ENCODE results near the gene HOXD8. TPM values are rescaled to one million over a fixed set of nuclear protein-coding genes. Genes with fewer than 3 reads are reported as not detected.

HOXD8 gene
- total RNA-seq (2014; rRNA removed; shearing (Covaris generic)): 0.49 and 0.84 TPM in 2 replicates

GRCh38 chr2:176128982-176129796 is at the start of gene HOXD8:
HOXD8 (plus strand) TSS chr2:176129705; CDS start chr2:176130367, 662 bp downstream.
- DNase-seq (ENCODE audit: low read depth): peak; percentile 27

- peak; percentile 62 for DNase-seq (ENCODE audit: low read depth)
Measured at GRCh38 chr2:176079831-176080539, 49.5 kb upstream of the HOXD8 start.

GRCh38 chr2:176080540-176081375 is 48.7 kb upstream of the HOXD8 start:
- no peak for DNase-seq (ENCODE audit: low read depth)

GRCh38 chr2:176081376-176081836 is 48.1 kb upstream of the HOXD8 start:
- DNase-seq (ENCODE audit: low read depth): no peak

GRCh38 chr2:176081837-176082524 is 47.5 kb upstream of the HOXD8 start:
- no peak for DNase-seq (ENCODE audit: low read depth)

GRCh38 chr2:176082525-176082823 is 47.0 kb upstream of the HOXD8 start:
- DNase-seq (ENCODE audit: low read depth): no peak

- DNase-seq (ENCODE audit: low read depth): no peak
Measured at GRCh38 chr2:176082824-176083751, 46.4 kb upstream of the HOXD8 start.

- no peak for DNase-seq (ENCODE audit: low read depth)
Measured at GRCh38 chr2:176083796-176084261, 45.7 kb upstream of the HOXD8 start, which contains the start of gene EVX2. EVX2 (minus strand) TSS chr2:176083962; CDS start chr2:176083776, 186 bp downstream.

GRCh38 chr2:176084611-176085119 is 44.8 kb upstream of the HOXD8 start:
- DNase-seq (ENCODE audit: low read depth): no peak

- no peak for DNase-seq (ENCODE audit: low read depth)
Measured at GRCh38 chr2:176085120-176085788, 44.3 kb upstream of the HOXD8 start.

GRCh38 chr2:176085861-176086771 is 43.4 kb upstream of the HOXD8 start:
- DNase-seq (ENCODE audit: low read depth): peak; percentile 48

- DNase-seq (ENCODE audit: low read depth): no peak
Measured at GRCh38 chr2:176087330-176088047, 42.0 kb upstream of the HOXD8 start.

GRCh38 chr2:176088048-176088936 is 41.2 kb upstream of the HOXD8 start:
- DNase-seq (ENCODE audit: low read depth): peak; percentile 47

GRCh38 chr2:176088937-176089842 is 40.3 kb upstream of the HOXD8 start:
- DNase-seq (ENCODE audit: low read depth): no peak

GRCh38 chr2:176089843-176090395 is 39.6 kb upstream of the HOXD8 start:
- DNase-seq (ENCODE audit: low read depth): no peak

Data from M059J (cell line).